NCI-H2196 treated with DMSO at 0.1 percent for 48 hours (cell line): ENCODE results near the gene ZNF777.

Experiments
- DNase-seq: peaks from one replicate; lab custom pipeline; 2025; ENCODE audit not compliant: unreplicated experiment; lab: John Stamatoyannopoulos, UW

Gene ZNF777

GRCh38 chr7:149477494-149478443, 16.9 kb upstream of the ZNF777 start:
- DNase-seq = no peak

- no peak for DNase-seq
Observed at GRCh38 chr7:149476791-149477190, 15.9 kb upstream of the ZNF777 start.

- no peak for DNase-seq
Observed at GRCh38 chr7:149475121-149476045, 14.5 kb upstream of the ZNF777 start.

GRCh38 chr7:149474309-149475120, 13.7 kb upstream of the ZNF777 start:
- no peak for DNase-seq

- no peak for DNase-seq
Observed at GRCh38 chr7:149473251-149473650, 12.4 kb upstream of the ZNF777 start.

GRCh38 chr7:149471289-149471953, 10.6 kb upstream of the ZNF777 start:
- no peak for DNase-seq

- DNase-seq = no peak
Observed at GRCh38 chr7:149469806-149470205, 8.9 kb upstream of the ZNF777 start.

GRCh38 chr7:149468208-149468607, 7.3 kb upstream of the ZNF777 start:
- no peak for DNase-seq

GRCh38 chr7:149467321-149467859, 6.5 kb upstream of the ZNF777 start:
- DNase-seq = no peak

GRCh38 chr7:149466364-149466763, 5.5 kb upstream of the ZNF777 start:
- DNase-seq = no peak

- no peak for DNase-seq
Observed at GRCh38 chr7:149463500-149464161, 2.8 kb upstream of the ZNF777 start.

- DNase-seq = no peak
Observed at GRCh38 chr7:149462101-149462520, 1.2 kb upstream of the ZNF777 start.

GRCh38 chr7:149459540-149460452, 1.1 kb downstream of the ZNF777 start:
- DNase-seq = no peak

- no peak for DNase-seq
Observed at GRCh38 chr7:149459201-149459539, 1.7 kb downstream of the ZNF777 start.

GRCh38 chr7:149458235-149458634, 2.6 kb downstream of the ZNF777 start:
- DNase-seq = no peak

- no peak for DNase-seq
Observed at GRCh38 chr7:149457766-149458165, 3.1 kb downstream of the ZNF777 start.

- no peak for DNase-seq
Observed at GRCh38 chr7:149456506-149457421, 4.1 kb downstream of the ZNF777 start.
